Kidney epithelial cell (primary cell): Measurements from ENCODE around the gene EGFLAM. TPM values are rescaled to one million over a fixed set of nuclear protein-coding genes. Genes with fewer than 3 reads are reported as not detected.

Source experiments
- DNase-seq: peaks from one replicate; pipeline ENCODE4 v3.0.0-alpha.2; 2010; ENCODE audit warnings: low read depth
- H3K27me3 ChIP-seq: 2 replicates; pipeline ENCODE4 v1.6.0; 2011; ENCODE audit warnings: low read length; ENCODE audit not compliant: control insufficient read depth, insufficient read depth
- H3K36me3 ChIP-seq: 2 replicates; pipeline ENCODE4 v1.5.1; 2011; ENCODE audit warnings: low read length; ENCODE audit not compliant: control insufficient read depth, insufficient read depth
- H3K4me3 ChIP-seq: 2 replicates; pipeline ENCODE4 v1.5.1; 2011; ENCODE audit warnings: low read depth, mild to moderate bottlenecking, control low read depth, low read length
- CTCF ChIP-seq: IDR thresholded peaks from 2 replicates; pipeline ENCODE4 v1.5.1; 2011; ENCODE audit warnings: mild to moderate bottlenecking, moderate library complexity, low read length, control low read depth, inconsistent platforms; ENCODE audit not compliant: insufficient read depth, poor library complexity, severe bottlenecking
- total RNA-seq: library from RNA; depleted of rRNA; stranded (reverse); fragments of >200 nt; gene quantifications from 2 replicates; pipeline ENCODE4 v1.2.3, GENCODE V29; 2015

Gene EGFLAM
- total RNA-seq, 1 donor from 2014 or later, result 3.5 TPM

GRCh38 chr5:38403877-38404635 lies 145.7 kb downstream of the EGFLAM start:
- H3K27me3 ChIP-seq, result peaks cover 3% of the 10 kb centered on the region
- no peaks in the 10 kb centered on the region for H3K36me3 ChIP-seq
- no peak overlapping the region for H3K4me3 ChIP-seq
- no peak for TF ChIP-seq CTCF
- no peak for DNase-seq

GRCh38 chr5:38404667-38405276 lies 146.4 kb downstream of the EGFLAM start:
- Histone ChIP-seq H3K4me3 (no peak overlapping the region), H3K27me3 (peaks cover 3% of the 10 kb centered on the region), H3K36me3 (no peaks in the 10 kb centered on the region)
- DNase-seq, result no peak
- TF ChIP-seq CTCF, result peak; percentile 44

GRCh38 chr5:38408446-38409198 lies 150.3 kb downstream of the EGFLAM start:
- no peak for TF ChIP-seq CTCF
- no peak for DNase-seq
- H3K36me3 ChIP-seq, result no peaks in the 10 kb centered on the region
- H3K27me3 ChIP-seq, result peaks cover 5% of the 10 kb centered on the region
- no peak overlapping the region for H3K4me3 ChIP-seq

GRCh38 chr5:38410304-38410990 lies 152.1 kb downstream of the EGFLAM start:
- TF ChIP-seq CTCF, result no peak
- Histone ChIP-seq H3K4me3 (no peak overlapping the region), H3K36me3 (no peaks in the 10 kb centered on the region), H3K27me3 (peaks cover 5% of the 10 kb centered on the region)
- no peak for DNase-seq

- no peak for DNase-seq
- Histone ChIP-seq H3K4me3 (no peak overlapping the region), H3K36me3 (no peaks in the 10 kb centered on the region), H3K27me3 (peaks cover 3% of the 10 kb centered on the region)
- no peak for TF ChIP-seq CTCF
These were observed 155.3 kb downstream of the EGFLAM start for GRCh38 chr5:38413696-38414095.
